ENCODE measurements around the gene OR9A2.
"Not testable (repeated sequence)": the region's sequence is repeated elsewhere in the genome, so short reads cannot be mapped to it uniquely, and the experiment has no call there.

OR9A2 gene

GRCh38 chr7:143016996-143017395 lies 9.9 kb downstream of the OR9A2 start:
- no peak for DNase-seq (ENCODE audit: low read depth)

- peak; percentile 67 for DNase-seq (ENCODE audit: low read depth)
Measured at GRCh38 chr7:143015926-143016490, 10.9 kb downstream of the OR9A2 start.

- DNase-seq (ENCODE audit: low read depth): no peak
Measured at GRCh38 chr7:143015084-143015483, 11.8 kb downstream of the OR9A2 start.

GRCh38 chr7:143013893-143014292 lies 13.0 kb downstream of the OR9A2 start:
- DNase-seq (ENCODE audit: low read depth): peak; percentile 85

DNA sequence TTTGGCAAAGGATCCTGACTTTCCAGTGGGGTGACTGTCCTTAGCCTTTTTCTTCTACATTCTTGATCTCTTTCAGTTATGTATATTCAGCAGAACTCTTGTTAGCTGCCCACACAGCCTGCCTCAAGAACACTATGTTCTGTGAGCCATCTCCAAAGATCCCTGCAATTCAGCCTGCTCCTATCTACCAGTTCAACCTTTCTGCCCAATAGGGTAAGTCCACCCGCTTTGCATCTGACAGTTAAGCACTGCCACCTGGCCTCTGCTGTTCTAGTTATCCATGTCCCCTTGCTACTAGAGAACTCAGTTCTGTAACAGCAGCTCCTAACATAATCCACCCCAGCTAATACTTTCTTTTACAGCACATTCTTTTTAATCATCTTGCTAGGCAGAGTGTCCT lies 13.5 kb downstream of the OR9A2 start:
- DNase-seq (ENCODE audit: low read depth): peak; percentile 49

GRCh38 chr7:143012409-143012808 lies 14.5 kb downstream of the OR9A2 start:
- DNase-seq (ENCODE audit: low read depth): no peak

GRCh38 chr7:143012001-143012400 lies 14.9 kb downstream of the OR9A2 start:
- DNase-seq (ENCODE audit: low read depth): no peak

DNA sequence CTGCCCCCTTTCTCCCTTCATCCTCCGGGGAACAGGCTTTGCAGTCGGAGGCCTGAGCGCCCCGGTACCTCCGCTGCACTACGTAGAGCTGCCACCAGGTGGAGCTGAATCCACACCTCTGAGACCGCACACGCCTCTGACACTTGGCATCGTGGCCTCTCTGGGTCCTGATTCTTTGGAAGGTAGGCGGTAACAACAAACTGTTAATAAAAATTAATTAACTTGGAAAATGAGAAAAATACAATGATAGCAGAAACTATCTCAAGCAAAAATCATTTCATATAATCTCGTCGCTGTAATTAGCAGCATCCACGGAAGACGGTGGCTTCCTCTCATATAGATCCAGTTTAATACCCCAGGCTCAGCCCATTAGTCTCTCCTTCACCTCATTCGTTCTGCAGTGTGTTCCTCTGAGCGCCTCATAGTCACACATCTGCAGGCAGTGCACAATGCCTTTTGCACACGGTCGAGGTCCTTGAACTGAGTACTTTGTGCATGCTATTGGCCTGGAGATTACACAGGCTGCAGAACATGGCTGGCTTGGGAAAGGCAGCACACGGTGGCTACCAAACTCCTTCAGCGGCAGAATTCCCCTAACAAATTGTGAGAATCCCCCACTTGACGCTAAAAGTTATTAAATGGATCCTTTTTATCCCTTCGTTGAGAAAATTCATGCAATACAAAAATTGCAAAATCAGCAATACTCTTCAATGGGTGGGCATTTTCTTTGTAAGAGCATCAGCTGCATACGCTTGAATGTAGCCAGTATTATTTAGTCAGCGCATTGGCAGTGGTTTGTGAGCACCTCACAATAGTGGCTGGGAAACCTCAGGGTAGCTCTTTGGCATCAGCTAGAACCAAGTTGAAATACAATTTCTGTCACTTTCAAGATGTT lies 18.7 kb downstream of the OR9A2 start:
- DNase-seq (ENCODE audit: low read depth): peak; percentile 37

DNA sequence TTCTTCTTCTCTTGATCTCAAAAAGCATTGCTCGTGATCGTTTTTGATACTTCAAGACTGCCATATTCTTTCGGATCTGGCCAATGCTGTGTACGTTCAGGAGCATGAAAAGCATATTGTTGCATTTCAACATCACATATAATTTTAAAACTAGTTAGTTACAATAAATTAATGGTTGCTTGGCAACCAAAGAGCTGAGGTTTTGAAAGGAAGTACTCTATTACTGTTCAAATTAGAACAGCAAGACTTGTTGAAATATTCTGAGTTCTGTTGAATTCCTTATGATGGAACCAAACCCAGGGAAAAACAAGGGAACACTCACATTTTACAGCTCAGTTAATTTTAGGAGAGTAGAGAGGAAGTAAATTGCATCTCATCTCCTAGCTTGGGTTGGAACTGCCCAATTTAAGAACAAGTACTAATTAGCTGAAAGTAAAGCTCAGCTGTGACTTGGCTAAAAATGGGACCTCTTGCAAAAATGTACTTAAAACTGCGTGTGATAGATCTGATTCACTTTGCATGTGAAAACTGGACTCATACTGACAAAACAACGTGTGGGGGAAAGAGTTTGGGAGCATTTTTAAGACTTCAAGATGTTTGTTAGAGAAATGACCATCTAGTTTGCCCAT lies 21.2 kb downstream of the OR9A2 start:
- DNase-seq (ENCODE audit: low read depth): no peak

GRCh38 chr7:143003393-143004051 lies 23.4 kb downstream of the OR9A2 start:
- peak; percentile 35 for DNase-seq (ENCODE audit: low read depth)

GRCh38 chr7:143002898-143003297 lies 24.0 kb downstream of the OR9A2 start:
- DNase-seq (ENCODE audit: low read depth): no peak

- DNase-seq (ENCODE audit: low read depth): no peak
Measured at GRCh38 chr7:143002106-143002505, 24.8 kb downstream of the OR9A2 start.

DNA sequence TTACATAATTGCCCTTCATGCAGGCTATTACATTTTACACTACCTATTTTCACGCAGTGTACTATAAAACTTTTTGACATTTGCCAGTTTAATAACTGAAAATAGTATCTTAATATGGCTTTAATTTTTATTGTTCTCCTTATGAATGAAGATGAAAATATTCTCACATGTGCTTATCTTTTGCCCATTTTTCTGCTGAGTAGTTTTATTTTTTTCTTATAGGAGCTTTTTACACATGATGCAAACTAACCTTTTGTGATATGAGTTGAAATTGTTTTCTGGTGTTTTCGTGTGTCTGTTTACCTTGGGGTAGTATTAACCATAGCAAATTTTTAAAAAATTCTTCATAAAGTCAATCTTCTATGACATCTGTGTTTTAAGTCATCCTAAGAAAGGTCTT lies 26.3 kb downstream of the OR9A2 start:
- no peak for DNase-seq (ENCODE audit: low read depth)

DNA sequence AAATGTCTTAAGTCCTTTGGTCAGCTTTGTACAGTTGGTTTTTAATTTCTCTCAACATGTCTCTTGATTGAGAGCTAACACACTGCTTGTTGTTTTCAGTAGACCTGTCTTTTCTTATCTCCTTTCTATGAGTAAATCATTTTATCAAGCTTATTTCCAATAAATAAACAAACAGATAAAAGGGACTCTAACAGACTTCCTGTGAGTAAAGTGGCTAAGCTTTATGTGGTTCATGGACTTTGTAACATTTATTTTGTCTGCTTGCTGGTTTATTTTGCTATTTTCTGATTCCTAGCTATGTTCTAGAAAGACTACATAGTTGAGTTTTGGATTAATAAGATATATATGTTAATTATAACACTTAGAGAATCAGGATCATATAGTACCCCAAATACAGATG lies 27.1 kb downstream of the OR9A2 start:
- no peak for DNase-seq (ENCODE audit: low read depth)

DNA sequence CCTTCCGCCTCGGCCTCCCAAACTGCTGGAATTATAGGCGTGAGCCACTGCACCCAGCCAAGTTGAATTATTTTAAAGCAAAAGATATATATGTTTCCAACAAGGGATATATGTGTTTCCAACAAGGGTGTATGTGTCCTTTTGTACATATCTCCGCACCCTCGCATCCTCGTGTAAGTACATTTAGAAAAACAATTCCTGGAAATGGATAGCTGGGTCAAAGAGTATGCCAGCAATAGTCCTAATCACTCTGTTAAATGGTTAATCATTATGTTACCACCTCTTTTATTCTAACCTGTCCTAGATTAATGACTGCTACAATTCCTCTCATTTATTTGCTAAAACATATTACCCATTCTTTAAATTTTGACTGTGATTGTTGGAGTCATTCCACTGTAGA lies 28.0 kb downstream of the OR9A2 start:
- DNase-seq (ENCODE audit: low read depth): no peak

DNA sequence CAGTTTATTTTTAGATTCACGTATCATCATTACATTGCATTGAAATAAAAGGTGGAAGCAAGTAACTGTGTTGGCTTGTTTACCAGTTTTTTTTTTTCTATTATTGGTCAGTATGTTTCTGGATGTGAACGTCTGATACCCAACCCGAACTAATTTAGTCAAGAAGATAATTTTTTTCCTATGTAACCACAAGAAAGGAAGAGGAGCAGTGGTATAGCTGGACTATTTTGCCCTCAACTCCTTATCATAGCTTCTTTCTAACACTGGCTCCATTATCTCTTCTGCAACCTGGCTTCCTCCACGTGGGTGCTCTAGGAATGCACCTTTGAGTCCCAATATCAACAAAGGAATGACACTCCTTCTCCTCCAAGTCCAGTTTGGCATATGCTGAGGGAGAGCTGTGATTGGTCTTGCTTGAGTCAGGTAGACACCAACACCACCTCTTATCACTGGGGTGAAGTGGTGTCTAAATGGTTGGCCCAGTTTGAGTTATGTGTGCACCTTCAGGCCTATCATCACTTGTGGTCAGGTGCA lies 29.4 kb downstream of the OR9A2 start:
- DNase-seq (ENCODE audit: low read depth): no peak

- DNase-seq (ENCODE audit: low read depth): no peak
Measured at GRCh38 chr7:142992427-142992826, 34.5 kb downstream of the OR9A2 start.

GRCh38 chr7:142984297-142984696 lies 42.6 kb downstream of the OR9A2 start:
- no peak for DNase-seq (ENCODE audit: low read depth)

DNA sequence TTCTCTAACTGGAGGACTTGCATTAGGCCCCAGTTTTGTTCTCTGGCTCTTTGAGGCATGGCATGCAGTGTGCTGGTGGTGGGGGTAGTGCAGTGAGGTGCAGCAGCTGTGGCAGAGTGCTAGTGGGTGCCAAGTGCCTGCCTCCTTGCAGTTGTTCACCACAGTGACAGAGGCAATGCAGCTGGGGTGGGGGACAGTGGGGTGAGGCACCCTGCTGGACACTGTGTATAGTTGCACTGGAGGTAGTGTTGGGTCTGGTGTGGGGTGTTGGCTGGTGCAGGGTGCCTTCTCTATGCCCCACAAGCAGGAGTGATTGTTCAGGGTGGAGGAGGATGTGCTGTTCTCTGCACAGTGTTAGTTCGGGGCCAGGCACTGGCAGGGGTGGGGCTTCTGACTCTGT lies 43.1 kb downstream of the OR9A2 start:
- DNase-seq (ENCODE audit: low read depth): no peak

DNA sequence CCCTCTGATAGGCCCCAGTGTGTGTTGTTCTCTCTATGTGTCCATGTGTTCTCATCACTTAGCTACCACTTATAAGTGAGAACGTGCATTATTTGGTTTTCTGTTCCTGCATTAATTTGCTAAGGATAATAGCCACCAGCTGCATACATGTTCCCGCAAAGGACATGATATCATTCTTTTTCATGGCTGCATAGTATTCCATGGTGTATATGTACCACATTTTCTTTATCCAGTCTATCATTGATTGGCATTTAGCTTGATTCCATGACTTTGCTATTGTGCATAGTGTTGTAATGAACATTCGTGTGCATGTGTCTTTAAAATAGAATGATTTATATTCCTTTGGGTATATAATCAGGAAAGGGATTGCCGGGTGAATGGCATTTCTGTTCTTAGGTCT lies 48.5 kb downstream of the OR9A2 start:
- not testable (repeated sequence) for DNase-seq (ENCODE audit: low read depth)

All from fibroblast of the conjunctiva (primary cell).